GM12878 (cell line): ENCODE measurements around the gene SLC45A3. TPM values are rescaled to one million over a fixed set of nuclear protein-coding genes. Genes with fewer than 3 reads are reported as not detected.

Experiments used
- ATAC-seq: fragments of 200-7000 bp; cut with Tn5 transposase; 3 replicates; pipeline ENCODE4 v1.9.1; 2020; ENCODE audit warnings: mild to moderate bottlenecking, moderate library complexity
- BruUV-seq: library from RNA; stranded (reverse); fragments of 400-500 nt; replicated peaks from 2 replicates; lab custom pipeline; 2021; lab: Mats Ljungman, UMichigan
- CTCF ChIA-PET: fragments of 300-600 bp; sonication (Branson Sonifier 250); formaldehyde crosslinking; extraction: SDS; loops from one replicate; lab custom pipeline; 2021; ENCODE audit warnings: inconsistent platforms; lab: Yijun Ruan, JAX
- POLR2A ChIA-PET: fragments of 350-600 bp; formaldehyde crosslinking; extraction: SDS; loops from one replicate; lab custom pipeline; 2021; ENCODE audit warnings: inconsistent platforms; lab: Charles Lee
- RAD21 ChIA-PET: fragments of 300-600 bp; sonication (Branson Sonifier 250); formaldehyde crosslinking; loops from one replicate; lab custom pipeline; 2023; ENCODE audit warnings: antibody characterized with exemption; ENCODE audit not compliant: unreplicated experiment; lab: Charles Lee
- SMC1A ChIA-PET: fragments of 300-600 bp; sonication (Branson Sonifier 250); formaldehyde crosslinking; loops from one replicate; lab custom pipeline; 2023; ENCODE audit not compliant: unreplicated experiment, uncharacterized antibody; lab: Charles Lee
- DNase-seq: peaks from one replicate; pipeline ENCODE4 v3.0.0-alpha.2; 2011; ENCODE audit warnings: low read depth, low spot score
- FAIRE-seq: peaks from 3 replicates; lab custom pipeline; 2011; peaks lifted over from hg19 to GRCh38; lab: Jason Lieb, UNC
- H2AFZ ChIP-seq: 2 replicates; pipeline ENCODE4 v1.6.0; 2011; ENCODE audit warnings: low read depth, low read length, control low read depth; ENCODE audit not compliant: control insufficient read depth
- H3K27ac ChIP-seq: 2 replicates; pipeline ENCODE4 v1.5.1; 2011; ENCODE audit warnings: control low read depth; ENCODE audit not compliant: control insufficient read depth, insufficient read depth
- H3K27me3 ChIP-seq, 2 experiments: replicated peaks in 1 of 2; 2 replicates each; pipeline versions ENCODE4 v1.6.0 to v1.6.1; 2011; ENCODE audit warnings: low read length in 1 of 2; ENCODE audit not compliant: control insufficient read depth in 2 of 2, insufficient read depth in 2 of 2
- H3K36me3 ChIP-seq, 2 experiments: 2 replicates each; pipeline ENCODE4 v1.5.1; 2011; ENCODE audit warnings: low read length in 1 of 2; ENCODE audit not compliant: control insufficient read depth in 2 of 2, insufficient read depth in 2 of 2
- H3K4me1 ChIP-seq: 2 replicates; pipeline ENCODE4 v1.6.1; 2011; ENCODE audit warnings: mild to moderate bottlenecking, low read length, moderate library complexity, mixed read lengths; ENCODE audit not compliant: control insufficient read depth, insufficient read depth
- H3K4me2 ChIP-seq: 2 replicates; pipeline ENCODE4 v1.6.0; 2011; ENCODE audit warnings: control low read depth; ENCODE audit not compliant: control insufficient read depth, insufficient read depth
- H3K4me3 ChIP-seq: fragments of 200-600 bp; sonication (generic); 2 replicates; pipeline ENCODE4 v1.5.1; 2016
- H3K79me2 ChIP-seq: 2 replicates; pipeline ENCODE4 v1.6.0; 2011; ENCODE audit warnings: low read length; ENCODE audit not compliant: control insufficient read depth, insufficient read depth
- H3K9ac ChIP-seq: 2 replicates; pipeline ENCODE4 v1.8.0; 2011; ENCODE audit warnings: low read length, control low read depth, mixed read lengths; ENCODE audit not compliant: control insufficient read depth, insufficient read depth
- H3K9me3 ChIP-seq: replicated peaks from 3 replicates; pipeline ENCODE4 v1.5.1; 2011; ENCODE audit warnings: mild to moderate bottlenecking, low read length; ENCODE audit not compliant: control insufficient read depth, insufficient read depth
- H4K20me1 ChIP-seq: 2 replicates; pipeline ENCODE4 v1.6.0; 2011; ENCODE audit not compliant: control insufficient read depth, insufficient read depth
- ATF2 ChIP-seq: IDR thresholded peaks from 2 replicates; pipeline ENCODE4 v1.6.1; 2012; ENCODE audit warnings: low read length, inconsistent platforms
- CTCF ChIP-seq, 3 experiments: IDR thresholded peaks in 2 of 3; conservative IDR thresholded peaks in 1 of 3; 2 replicates each; pipeline ENCODE4 v1.5.1; 2011; ENCODE audit warnings: low read depth in 3 of 3, low read length in 3 of 3, mild to moderate bottlenecking in 3 of 3, control low read depth in 2 of 3, moderate library complexity in 2 of 3, inconsistent platforms in 1 of 3, mixed read lengths in 1 of 3; ENCODE audit not compliant: control insufficient read depth in 2 of 3, insufficient read depth in 1 of 3; ENCODE audit errors: extremely low read depth in 1 of 3
- IKZF1 ChIP-seq: fragments of 450-650 bp; conservative IDR thresholded peaks from 2 replicates; pipeline ENCODE4 v1.6.1; 2017; ENCODE audit warnings: antibody characterized with exemption, mild to moderate bottlenecking
- KLF5 ChIP-seq: fragments of 450-650 bp; IDR thresholded peaks from 2 replicates; pipeline ENCODE4 v1.6.1; 2014; ENCODE audit warnings: mild to moderate bottlenecking; ENCODE audit not compliant: partially characterized antibody
- PML ChIP-seq: IDR thresholded peaks from 2 replicates; pipeline ENCODE4 v1.6.1; 2012; ENCODE audit warnings: low read length, inconsistent platforms
- RAD21 ChIP-seq: IDR thresholded peaks from 2 replicates; pipeline ENCODE4 v1.6.1; 2011; ENCODE audit warnings: mild to moderate bottlenecking, low read depth, low read length, moderate library complexity; ENCODE audit not compliant: insufficient read depth
- RCOR1 ChIP-seq: conservative IDR thresholded peaks from 2 replicates; pipeline ENCODE4 v1.6.1; 2012; ENCODE audit warnings: low read depth, low read length, improper control_type of control experiment
- REST ChIP-seq: IDR thresholded peaks from 2 replicates; pipeline ENCODE4 v1.6.1; 2012; ENCODE audit warnings: mild to moderate bottlenecking, low read depth, low read length
- SMC3 ChIP-seq: IDR thresholded peaks from 2 replicates; pipeline ENCODE4 v1.6.1; 2011; ENCODE audit warnings: low read length, improper control_type of control experiment, borderline replicate concordance
- YY1 ChIP-seq: IDR thresholded peaks from 2 replicates; pipeline ENCODE4 v1.6.1; 2011; ENCODE audit warnings: low read depth, mild to moderate bottlenecking, low read length
- WGBS: methylation state at CpG from one replicate; pipeline ENCODE4 v1.1.6; 2016; ENCODE audit warnings: low lambda C conversion rate; ENCODE audit not compliant: insufficient replicate concordance, insufficient coverage; ENCODE audit errors: missing lambda C conversion rate; 5-methylcytosine and 5-hydroxymethylcytosine counted together
- in situ Hi-C: fragments of 300-500 bp; cut with MboI; formaldehyde crosslinking; loops from 9 replicates; pipeline ENCODE4 v1.14.3; 2018; ENCODE audit warnings: mixed read lengths
- intact Hi-C: fragments of 100-400 bp; cut with micrococcal nuclease; formaldehyde crosslinking; loops from one replicate; pipeline ENCODE4 v1.14.2; 2022; ENCODE audit not compliant: unreplicated experiment
- polyA plus RNA-seq, 11 experiments: library from polyadenylated mRNA; depleted of rRNA in 4 of 11; unstranded in 6 of 11; stranded (reverse) in 5 of 11; fragments of >200 nt; fragmentation: Nextera tagmentation in 4 of 11; fragmentation: Illumina TruSeq in 1 of 11; extraction: Ambion mirVana in 4 of 11; extraction: Trizol in 1 of 11; gene quantifications; 1 replicate in 1 of 11; 2 replicates in 10 of 11; pipeline versions ENCODE4 v1.2.1 to v1.2.3, GENCODE V29; 2011 to 2016; ENCODE audit warnings: inconsistent platforms in 2 of 11, missing spikeins in 2 of 11, low read depth in 1 of 11
- total RNA-seq, 4 experiments: library from RNA; depleted of rRNA in 3 of 4; stranded (reverse); fragments of >200 nt in 3 of 4; fragmentation: Illumina TruSeq in 1 of 4; extraction: Trizol in 1 of 4; gene quantifications; 2 replicates each; pipeline versions ENCODE4 v1.2.1 to v1.2.3, GENCODE V29; 2013 to 2021

Gene SLC45A3
- total and polyA plus RNA-seq, 10 of the 15 experiments (the other 5 are each of a cell fraction or from before 2014, with no cell fraction given) = 0.26 to 10.3 (median 4.1) TPM

GRCh38 chr1:205711105-205712048 lies 31.1 kb upstream of the SLC45A3 start:
- Histone ChIP-seq H3K27ac (no peak overlapping the region), H2AFZ (no peak overlapping the region), H3K9me3 (no peaks in the 10 kb centered on the region), H3K4me2 (no peak overlapping the region), H3K27me3 (no peaks in the 10 kb centered on the region), H3K9ac (no peak overlapping the region), H3K4me3 (no peak overlapping the region), H3K36me3 (peaks cover 2 to 5% of the 10 kb centered on the region in 2 experiments; a peak in 3 of 4 replicates), H3K79me2 (no peaks in the 10 kb centered on the region), H4K20me1 (no peaks in the 10 kb centered on the region), H3K4me1 (no peaks in the 10 kb centered on the region)
- WGBS = 33% methylated on average over 8 of the region's 8 CpGs
- FAIRE-seq = peak; percentile 62
- DNase-seq = peak; percentile 62
- ATAC-seq = peak; percentile 99
- no TSS peak for BruUV-seq
- intact Hi-C loops = loop anchor here (1.0 kb wide), 3 partner anchors 52 to 182 kb away; no protein-coding TSS in a partner anchor
- in situ Hi-C loops = loop anchor here (5.0 kb wide), 1 partner anchor 124 kb away; no protein-coding TSS in a partner anchor
- ChIA-PET CTCF (interaction anchor here (0.7 to 16.5 kb wide), 44 partner anchors 8 to 394 kb away, joined by 3 to 1339 read pairs (median 7); partner anchors contain the start of genes ELK4, RAB29 and SLC45A3), POLR2A (interaction anchor here (0.5 to 10.1 kb wide), 10 partner anchors 19 to 118 kb away, joined by 3 to 89 read pairs (median 5); partner anchors contain the start of gene SLC45A3), RAD21 (interaction anchor here (0.6 to 10.5 kb wide), 32 partner anchors 9 to 266 kb away, joined by 3 to 538 read pairs (median 6); partner anchors contain the start of genes ELK4, RAB29 and SLC45A3), SMC1A (interaction anchor here (0.7 to 19.5 kb wide), 31 partner anchors 8 to 266 kb away, joined by 3 to 1008 read pairs (median 5); partner anchors contain the start of genes ELK4 and NUCKS1)
- TF ChIP-seq ATF2 (no peak), RCOR1 (no peak), YY1 (peak; percentile 57; the same call in 1 of the 2 replicates), PML (no peak), KLF5 (no peak), SMC3 (peak; percentile 90; the same call in 1 of the 2 replicates), RAD21 (peak; percentile 91), REST (no peak), IKZF1 (no peak), CTCF (IDR thresholded peaks at IDR 0.05 in 2 of 3, conservative IDR thresholded peaks at IDR 0.05 in 1 of 3; ENCODE audit: control insufficient read depth in 2 of 3, extremely low read depth in 1 of 3, insufficient read depth in 1 of 3, low read depth in 3 of 3, low read length in 3 of 3) (peak; percentile 77 to 95 (median 92))
